Esophagus squamous epithelium (tissue), 4 donors: Measurements from ENCODE around the gene CSHL1.

Experiments
- POLR2A ChIP-seq, 4 donors: fragments of 450-650 bp; IDR thresholded peaks; one replicate each; pipeline ENCODE4 v1.6.1; 2017; ENCODE audit warnings: antibody characterized with exemption in 4 of 4, mild to moderate bottlenecking in 4 of 4, moderate library complexity in 3 of 4
- TF ChIP-seq, protein P1 (sequence below), 6 experiments: fragments of 450-650 bp in 4 of 6; fragments of 200-600 bp in 2 of 6; sonication (generic) in 2 of 6; IDR thresholded peaks; one replicate each; pipeline ENCODE4 v1.5.1; 2016 to 2019; ENCODE audit warnings: antibody characterized with exemption in 6 of 6, mild to moderate bottlenecking in 4 of 6, moderate library complexity in 4 of 6

DNA sequence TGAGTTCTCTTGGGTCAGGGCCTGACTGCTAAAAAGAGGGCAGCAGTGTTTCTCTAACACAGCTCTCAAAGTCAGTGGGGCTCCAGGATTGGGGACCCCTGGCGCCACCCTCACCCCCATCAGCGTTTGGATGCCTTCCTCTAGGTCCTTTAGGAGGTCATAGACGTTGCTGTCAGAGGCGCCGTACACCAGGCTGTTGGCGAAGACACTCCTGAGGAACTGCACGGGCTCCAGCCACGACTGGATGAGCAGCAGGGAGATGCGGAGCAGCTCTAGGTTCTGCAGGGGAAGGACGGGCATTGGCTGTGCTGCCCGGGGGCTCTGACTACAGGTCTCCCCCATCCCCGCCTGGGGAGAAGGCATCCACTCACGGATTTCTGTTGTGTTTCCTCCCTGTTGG, 6.6 kb upstream of the CSHL1 start:
- TF ChIP-seq, protein P1, sequence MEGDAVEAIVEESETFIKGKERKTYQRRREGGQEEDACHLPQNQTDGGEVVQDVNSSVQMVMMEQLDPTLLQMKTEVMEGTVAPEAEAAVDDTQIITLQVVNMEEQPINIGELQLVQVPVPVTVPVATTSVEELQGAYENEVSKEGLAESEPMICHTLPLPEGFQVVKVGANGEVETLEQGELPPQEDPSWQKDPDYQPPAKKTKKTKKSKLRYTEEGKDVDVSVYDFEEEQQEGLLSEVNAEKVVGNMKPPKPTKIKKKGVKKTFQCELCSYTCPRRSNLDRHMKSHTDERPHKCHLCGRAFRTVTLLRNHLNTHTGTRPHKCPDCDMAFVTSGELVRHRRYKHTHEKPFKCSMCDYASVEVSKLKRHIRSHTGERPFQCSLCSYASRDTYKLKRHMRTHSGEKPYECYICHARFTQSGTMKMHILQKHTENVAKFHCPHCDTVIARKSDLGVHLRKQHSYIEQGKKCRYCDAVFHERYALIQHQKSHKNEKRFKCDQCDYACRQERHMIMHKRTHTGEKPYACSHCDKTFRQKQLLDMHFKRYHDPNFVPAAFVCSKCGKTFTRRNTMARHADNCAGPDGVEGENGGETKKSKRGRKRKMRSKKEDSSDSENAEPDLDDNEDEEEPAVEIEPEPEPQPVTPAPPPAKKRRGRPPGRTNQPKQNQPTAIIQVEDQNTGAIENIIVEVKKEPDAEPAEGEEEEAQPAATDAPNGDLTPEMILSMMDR (IDR thresholded peaks at IDR 0.05), result no peak
- no peak for TF ChIP-seq POLR2A (IDR thresholded peaks at IDR 0.05)
